WTC11 (cell line): Measurements from ENCODE around the gene MAST1. TPM values are rescaled to one million over a fixed set of nuclear protein-coding genes. Genes with fewer than 3 reads are reported as not detected.
A peak's percentile ranks its signal among the peaks of the same experiment; 100 is the strongest.

Experiments used
- AFF4 ChIP-seq: sonication (generic); formaldehyde crosslinking; IDR thresholded peaks from 2 replicates; pipeline ENCODE4 v1.8.1; 2023; ENCODE audit warnings: mild to moderate bottlenecking, missing genetic modification reagents, borderline replicate concordance
- ERG ChIP-seq: fragments of 250-450 bp; sonication (Bioruptor Pico); IDR thresholded peaks from 2 replicates; pipeline ENCODE4 v1.8.0; 2021; ENCODE audit warnings: mild to moderate bottlenecking
- ETV6 ChIP-seq: sonication (generic); formaldehyde crosslinking; IDR thresholded peaks from 2 replicates; pipeline ENCODE4 v1.8.1; 2022; ENCODE audit warnings: mild to moderate bottlenecking, missing genetic modification reagents
- FOXJ3 ChIP-seq: sonication (generic); formaldehyde crosslinking; IDR thresholded peaks from 2 replicates; pipeline ENCODE4 v1.9.0; 2021; ENCODE audit warnings: missing genetic modification reagents, mild to moderate bottlenecking, borderline replicate concordance
- FOXK1 ChIP-seq: sonication (generic); formaldehyde crosslinking; IDR thresholded peaks from 2 replicates; pipeline ENCODE4 v1.8.0; 2022; ENCODE audit warnings: mild to moderate bottlenecking, moderate library complexity, missing genetic modification reagents
- FOXP4 ChIP-seq: sonication (generic); formaldehyde crosslinking; IDR thresholded peaks from 2 replicates; pipeline ENCODE4 v1.8.0; 2022; ENCODE audit warnings: mild to moderate bottlenecking, missing genetic modification reagents
- JAZF1 ChIP-seq: fragments of 250-450 bp; sonication (Bioruptor Pico); IDR thresholded peaks from 2 replicates; pipeline ENCODE4 v1.9.0; 2021; ENCODE audit warnings: moderate library complexity, mild to moderate bottlenecking, inconsistent platforms
- KAT7 ChIP-seq: sonication (generic); formaldehyde crosslinking; IDR thresholded peaks from 2 replicates; pipeline ENCODE4 v1.8.1; 2023; ENCODE audit warnings: missing genetic modification reagents, mild to moderate bottlenecking, borderline replicate concordance
- MLX ChIP-seq: sonication (generic); formaldehyde crosslinking; IDR thresholded peaks from 2 replicates; pipeline ENCODE4 v1.8.1; 2023; ENCODE audit warnings: mild to moderate bottlenecking, missing genetic modification reagents, moderate library complexity
- MXD4 ChIP-seq: fragments of 250-450 bp; sonication (Bioruptor Pico); IDR thresholded peaks from 2 replicates; pipeline ENCODE4 v1.8.0; 2021; ENCODE audit warnings: mild to moderate bottlenecking, moderate library complexity, borderline replicate concordance
- NFATC4 ChIP-seq: fragments of 250-450 bp; sonication (Bioruptor Pico); IDR thresholded peaks from 2 replicates; pipeline ENCODE4 v1.9.0; 2021; ENCODE audit warnings: mild to moderate bottlenecking
- NR1H2 ChIP-seq: sonication (generic); formaldehyde crosslinking; IDR thresholded peaks from 2 replicates; pipeline ENCODE4 v1.9.0; 2021; ENCODE audit warnings: mild to moderate bottlenecking, moderate library complexity, missing genetic modification reagents
- OVOL2 ChIP-seq: fragments of 250-450 bp; sonication (Bioruptor Pico); IDR thresholded peaks from 2 replicates; pipeline ENCODE4 v1.9.0; 2021; ENCODE audit warnings: mild to moderate bottlenecking, borderline replicate concordance
- SMAD4 ChIP-seq: sonication (generic); formaldehyde crosslinking; IDR thresholded peaks from 2 replicates; pipeline ENCODE4 v1.8.0; 2022; ENCODE audit warnings: mild to moderate bottlenecking, missing genetic modification reagents
- STAT6 ChIP-seq: sonication (generic); formaldehyde crosslinking; conservative IDR thresholded peaks from 2 replicates; pipeline ENCODE4 v1.8.1; 2023; ENCODE audit warnings: mild to moderate bottlenecking, low read depth, missing genetic modification reagents, moderate library complexity
- TP53 ChIP-seq: sonication (generic); formaldehyde crosslinking; IDR thresholded peaks from 2 replicates; pipeline ENCODE4 v1.8.1; 2023; ENCODE audit warnings: mild to moderate bottlenecking, missing genetic modification reagents
- USF2 ChIP-seq: sonication (generic); formaldehyde crosslinking; IDR thresholded peaks from 2 replicates; pipeline ENCODE4 v1.8.1; 2023; ENCODE audit warnings: mild to moderate bottlenecking, missing genetic modification reagents, moderate library complexity
- ZNF263 ChIP-seq: sonication (generic); formaldehyde crosslinking; IDR thresholded peaks from 2 replicates; pipeline ENCODE4 v1.8.1; 2022; ENCODE audit warnings: low read depth, mild to moderate bottlenecking, moderate library complexity, missing genetic modification reagents
- ZNF532 ChIP-seq: fragments of 250-450 bp; sonication (Bioruptor Pico); IDR thresholded peaks from 2 replicates; pipeline ENCODE4 v1.9.0; 2021; ENCODE audit warnings: mild to moderate bottlenecking, borderline replicate concordance
- total RNA-seq: library from RNA; stranded (reverse); gene quantifications from 3 replicates; pipeline ENCODE4 v1.2.3, GENCODE V29; 2021

Gene MAST1
- total RNA-seq, 1 experiment from 2014 or later = 24.3 TPM

- TF ChIP-seq FOXP4 (peak; percentile 63; the same call in 1 of the 2 replicates), ZNF263 (CRISPR knock-in tag) (0 out of 2 replicates have a peak, but pooled peaks have one; percentile 36), NFATC4 (CRISPR knock-in tag) (no peak), TP53 (no peak; the same call in 1 of the 2 replicates), ZNF532 (CRISPR knock-in tag) (no peak), STAT6 (no peak), USF2 (CRISPR knock-in tag) (no peak), NR1H2 (no peak), ETV6 (peak; percentile 59; the same call in 1 of the 2 replicates), FOXJ3 (CRISPR knock-in tag) (no peak), FOXK1 (CRISPR knock-in tag) (peak; percentile 50; the same call in 1 of the 2 replicates), ERG (CRISPR knock-in tag) (no peak), SMAD4 (CRISPR knock-in tag) (no peak), OVOL2 (CRISPR knock-in tag) (no peak), JAZF1 (CRISPR knock-in tag) (no peak), KAT7 (no peak), MLX (CRISPR knock-in tag) (no peak), AFF4 (CRISPR knock-in tag) (no peak), MXD4 (CRISPR knock-in tag) (no peak)
These were observed 36.6 kb upstream of the MAST1 start, which contains the start of the genes PRDX2 and THSD8 (continued) for GRCh38 chr19:12801466-12802266.
